PC-9 (cell line): ENCODE data around the gene GALNT2. TPM values are rescaled to one million over a fixed set of nuclear protein-coding genes. Genes with fewer than 3 reads are reported as not detected.

ENCODE experiments used
- BruUV-seq: library from RNA; stranded (reverse); fragments of 400-500 nt; replicated peaks from 2 replicates; lab custom pipeline; 2021; lab: Mats Ljungman, UMichigan
- CTCF ChIA-PET: fragments of 300-600 bp; sonication (Branson Sonifier 250); formaldehyde crosslinking; loops from one replicate; lab custom pipeline; 2022; ENCODE audit warnings: antibody characterized with exemption; lab: Charles Lee
- POLR2A ChIA-PET: fragments of 300-600 bp; sonication (Branson Sonifier 250); formaldehyde crosslinking; loops from one replicate; lab custom pipeline; 2022; ENCODE audit warnings: antibody characterized with exemption; ENCODE audit not compliant: unreplicated experiment; lab: Charles Lee
- DNase-seq, 2 experiments: peaks; one replicate each; pipeline versions ENCODE4 v3.0.0 to v3.0.0-alpha.2; 2015 to 2022; ENCODE audit warnings: mixed read lengths in 1 of 2
- H2AFZ ChIP-seq: fragments of 200-600 bp; sonication (generic); 2 replicates; pipeline ENCODE4 v1.8.1; 2017; ENCODE audit warnings: antibody characterized with exemption
- H3F3A ChIP-seq: fragments of 200-600 bp; sonication (generic); 2 replicates; pipeline ENCODE4 v1.8.1; 2017; ENCODE audit warnings: antibody characterized with exemption, mild to moderate bottlenecking, low read depth; ENCODE audit not compliant: insufficient read depth
- H3K27ac ChIP-seq: fragments of 200-600 bp; sonication (generic); 2 replicates; pipeline ENCODE4 v1.6.1; 2016; ENCODE audit warnings: mixed run types
- H3K27me3 ChIP-seq: fragments of 200-600 bp; sonication (generic); 2 replicates; pipeline ENCODE4 v1.6.1; 2016; ENCODE audit warnings: low read depth, mixed run types; ENCODE audit not compliant: insufficient read depth
- H3K36me3 ChIP-seq: fragments of 200-600 bp; sonication (generic); 2 replicates; pipeline ENCODE4 v1.6.1; 2016; ENCODE audit warnings: low read depth, mixed run types
- H3K4me1 ChIP-seq: fragments of 200-600 bp; sonication (generic); replicated peaks from 2 replicates; pipeline ENCODE4 v1.6.1; 2016; ENCODE audit warnings: mixed run types; ENCODE audit not compliant: insufficient read depth
- H3K4me2 ChIP-seq: fragments of 200-600 bp; sonication (generic); 2 replicates; pipeline ENCODE4 v1.6.1; 2017; ENCODE audit warnings: mixed run types
- H3K4me3 ChIP-seq: fragments of 200-600 bp; sonication (generic); 2 replicates; pipeline ENCODE4 v1.6.1; 2016; ENCODE audit warnings: mixed run types
- H3K79me2 ChIP-seq: fragments of 200-600 bp; sonication (generic); 2 replicates; pipeline ENCODE4 v1.6.1; 2017; ENCODE audit warnings: low read depth, mixed run types
- H3K9me2 ChIP-seq: fragments of 200-600 bp; sonication (generic); 2 replicates; pipeline ENCODE4 v1.8.1; 2017; ENCODE audit warnings: mild to moderate bottlenecking; ENCODE audit not compliant: insufficient read depth
- H3K9me3 ChIP-seq: fragments of 200-600 bp; sonication (generic); 2 replicates; pipeline ENCODE4 v1.8.1; 2016; ENCODE audit warnings: low read depth; ENCODE audit not compliant: insufficient read depth
- H4K20me1 ChIP-seq: fragments of 200-600 bp; sonication (generic); 2 replicates; pipeline ENCODE4 v1.8.1; 2017; ENCODE audit not compliant: insufficient read depth
- EZH2 ChIP-seq: fragments of 200-600 bp; sonication (generic); IDR thresholded peaks from 2 replicates; pipeline ENCODE4 v1.8.0; 2017; ENCODE audit warnings: antibody characterized with exemption, low read depth
- intact Hi-C: fragments of 100-400 bp; cut with micrococcal nuclease; formaldehyde crosslinking; loops from one replicate; pipeline ENCODE4 v1.10.0; 2022; ENCODE audit not compliant: unreplicated experiment
- total RNA-seq: library from RNA; stranded (reverse); gene quantifications from 2 replicates; pipeline ENCODE4 v1.2.3, GENCODE V29; 2021
- TF ChIP-seq, protein P1 (sequence below): fragments of 200-600 bp; sonication (generic); conservative IDR thresholded peaks from 2 replicates; pipeline ENCODE4 v1.6.1; 2017; ENCODE audit warnings: mixed run types, antibody characterized with exemption, mild to moderate bottlenecking, moderate library complexity

Gene GALNT2
- total RNA-seq, 1 experiment from 2014 or later = 121 TPM

GRCh38 chr1:230218667-230219066, 151.6 kb downstream of the GALNT2 start:
- H3K36me3 ChIP-seq = no peaks in the 10 kb centered on the region
- CTCF ChIA-PET = no interaction called here
- DNase-seq = no peak
- H3F3A ChIP-seq = no peaks in the 10 kb centered on the region
- H4K20me1 ChIP-seq = no peaks in the 10 kb centered on the region
- no peak overlapping the region for H3K27ac ChIP-seq
- no peaks in the 10 kb centered on the region for H3K27me3 ChIP-seq
- no peaks in the 10 kb centered on the region for H3K9me3 ChIP-seq
- intact Hi-C loops = no loop called here
- no peaks in the 10 kb centered on the region for H3K79me2 ChIP-seq
- no peaks in the 10 kb centered on the region for H3K9me2 ChIP-seq
- POLR2A ChIA-PET = no interaction called here
- H3K4me3 ChIP-seq = no peak overlapping the region
- TF ChIP-seq EZH2 = no peak
- TF ChIP-seq, protein P1, sequence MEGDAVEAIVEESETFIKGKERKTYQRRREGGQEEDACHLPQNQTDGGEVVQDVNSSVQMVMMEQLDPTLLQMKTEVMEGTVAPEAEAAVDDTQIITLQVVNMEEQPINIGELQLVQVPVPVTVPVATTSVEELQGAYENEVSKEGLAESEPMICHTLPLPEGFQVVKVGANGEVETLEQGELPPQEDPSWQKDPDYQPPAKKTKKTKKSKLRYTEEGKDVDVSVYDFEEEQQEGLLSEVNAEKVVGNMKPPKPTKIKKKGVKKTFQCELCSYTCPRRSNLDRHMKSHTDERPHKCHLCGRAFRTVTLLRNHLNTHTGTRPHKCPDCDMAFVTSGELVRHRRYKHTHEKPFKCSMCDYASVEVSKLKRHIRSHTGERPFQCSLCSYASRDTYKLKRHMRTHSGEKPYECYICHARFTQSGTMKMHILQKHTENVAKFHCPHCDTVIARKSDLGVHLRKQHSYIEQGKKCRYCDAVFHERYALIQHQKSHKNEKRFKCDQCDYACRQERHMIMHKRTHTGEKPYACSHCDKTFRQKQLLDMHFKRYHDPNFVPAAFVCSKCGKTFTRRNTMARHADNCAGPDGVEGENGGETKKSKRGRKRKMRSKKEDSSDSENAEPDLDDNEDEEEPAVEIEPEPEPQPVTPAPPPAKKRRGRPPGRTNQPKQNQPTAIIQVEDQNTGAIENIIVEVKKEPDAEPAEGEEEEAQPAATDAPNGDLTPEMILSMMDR = no peak
- no TSS peak for BruUV-seq
- H3K4me1 ChIP-seq = no peaks in the 10 kb centered on the region
- H2AFZ ChIP-seq = no peak overlapping the region
- H3K4me2 ChIP-seq = no peak overlapping the region

GRCh38 chr1:230219174-230220067, 152.4 kb downstream of the GALNT2 start:
- DNase-seq = no peak
- Histone ChIP-seq H2AFZ (no peak overlapping the region), H3K36me3 (no peaks in the 10 kb centered on the region), H3K4me2 (no peak overlapping the region), H3K9me3 (no peaks in the 10 kb centered on the region), H3K27me3 (no peaks in the 10 kb centered on the region), H3K27ac (no peak overlapping the region), H3K4me1 (no peaks in the 10 kb centered on the region), H3K79me2 (no peaks in the 10 kb centered on the region), H3K9me2 (no peaks in the 10 kb centered on the region), H3K4me3 (no peak overlapping the region), H3F3A (no peaks in the 10 kb centered on the region), H4K20me1 (no peaks in the 10 kb centered on the region)
- POLR2A ChIA-PET = no interaction called here
- intact Hi-C loops = no loop called here
- TF ChIP-seq, protein P1 = no peak
- TF ChIP-seq EZH2 = no peak
- CTCF ChIA-PET = no interaction called here
- BruUV-seq = no TSS peak

DNA sequence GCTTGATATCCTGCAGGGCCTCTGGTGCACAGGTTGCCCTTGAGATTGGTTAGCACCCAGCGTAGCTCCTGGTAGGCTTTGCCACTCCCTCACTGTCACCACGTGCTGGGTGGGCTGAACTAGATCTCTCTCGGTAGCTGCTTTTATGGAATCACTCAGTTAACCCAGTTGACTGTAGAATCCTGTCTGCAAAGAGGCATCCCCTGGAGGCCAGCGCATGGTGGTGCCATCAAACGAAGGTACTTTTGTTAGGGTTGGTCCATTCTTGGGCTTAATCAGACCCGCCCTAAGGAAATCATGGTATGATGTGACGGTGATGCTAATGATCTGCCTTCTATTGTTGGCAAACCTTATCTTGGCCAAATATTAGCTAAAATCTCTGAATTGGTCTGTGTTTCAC, 153.4 kb downstream of the GALNT2 start:
- Histone ChIP-seq H4K20me1 (no peaks in the 10 kb centered on the region), H2AFZ (no peak overlapping the region), H3F3A (no peaks in the 10 kb centered on the region), H3K36me3 (no peaks in the 10 kb centered on the region), H3K9me3 (no peaks in the 10 kb centered on the region), H3K27me3 (no peaks in the 10 kb centered on the region), H3K4me2 (no peak overlapping the region), H3K4me1 (no peaks in the 10 kb centered on the region), H3K27ac (no peak overlapping the region), H3K9me2 (no peaks in the 10 kb centered on the region), H3K4me3 (no peak overlapping the region), H3K79me2 (no peaks in the 10 kb centered on the region)
- intact Hi-C loops = no loop called here
- no peak for TF ChIP-seq EZH2
- TF ChIP-seq, protein P1 = no peak
- CTCF ChIA-PET = no interaction called here
- no TSS peak for BruUV-seq
- POLR2A ChIA-PET = interaction anchor here (0.6 kb wide), 1 partner anchor 884 kb away, joined by 5 read pairs; no protein-coding TSS in a partner anchor
- DNase-seq = no peak
